VCaP (cell line): ENCODE measurements around the gene ABCG5.

ENCODE experiments used
- H3K27ac ChIP-seq: fragments of 450-650 bp; 2 replicates; pipeline ENCODE4 v1.5.1; 2017
- CTCF ChIP-seq: fragments of 450-650 bp; conservative IDR thresholded peaks from 2 replicates; pipeline ENCODE4 v1.5.1; 2017; ENCODE audit warnings: mild to moderate bottlenecking, moderate library complexity

The ABCG5 gene

GRCh38 chr2:43819491-43820163 lies 19.0 kb downstream of the ABCG5 start:
- no peak for TF ChIP-seq CTCF
- no peak overlapping the region for H3K27ac ChIP-seq

- no peak overlapping the region for H3K27ac ChIP-seq
- TF ChIP-seq CTCF = no peak
These were observed 19.9 kb downstream of the ABCG5 start for GRCh38 chr2:43818761-43819160.

- H3K27ac ChIP-seq = no peak overlapping the region
- TF ChIP-seq CTCF = no peak
These were observed 23.9 kb downstream of the ABCG5 start for GRCh38 chr2:43814711-43815110.

- H3K27ac ChIP-seq = no peak overlapping the region
- TF ChIP-seq CTCF = no peak
These were observed 25.7 kb downstream of the ABCG5 start for GRCh38 chr2:43812947-43813346.

GRCh38 chr2:43812006-43812405 lies 26.6 kb downstream of the ABCG5 start:
- no peak for TF ChIP-seq CTCF
- no peak overlapping the region for H3K27ac ChIP-seq

- no peak for TF ChIP-seq CTCF
- no peak overlapping the region for H3K27ac ChIP-seq
These were observed 27.8 kb downstream of the ABCG5 start for GRCh38 chr2:43810888-43811287.

GRCh38 chr2:43810452-43810851 lies 28.2 kb downstream of the ABCG5 start:
- no peak for TF ChIP-seq CTCF
- H3K27ac ChIP-seq = no peak overlapping the region
